HG03520 (cell line): ENCODE data around the gene ERN1.

ENCODE experiments used
- ATAC-seq: cut with Tn5 transposase; IDR thresholded peaks from one replicate; pipeline ENCODE4 v1.9.1; 2021; ENCODE audit warnings: mild to moderate bottlenecking, moderate library complexity; ENCODE audit not compliant: unreplicated experiment

ERN1 gene

GRCh38 chr17:64064331-64064730 lies 65.6 kb downstream of the ERN1 start:
- no peak for ATAC-seq

- no peak for ATAC-seq
Measured at GRCh38 chr17:64063766-64064224, 66.1 kb downstream of the ERN1 start.

- ATAC-seq, result no peak
Measured at GRCh38 chr17:64063088-64063487, 66.9 kb downstream of the ERN1 start.

GRCh38 chr17:64061178-64061898 lies 68.6 kb downstream of the ERN1 start:
- peak; percentile 61 for ATAC-seq

GRCh38 chr17:64060331-64060730 lies 69.6 kb downstream of the ERN1 start:
- no peak for ATAC-seq

- no peak for ATAC-seq
Measured at GRCh38 chr17:64059756-64060155, 70.2 kb downstream of the ERN1 start.

GRCh38 chr17:64058621-64059020 lies 71.3 kb downstream of the ERN1 start:
- ATAC-seq, result no peak

GRCh38 chr17:64057701-64058263 lies 72.2 kb downstream of the ERN1 start:
- no peak for ATAC-seq

GRCh38 chr17:64056269-64057005 lies 73.5 kb downstream of the ERN1 start:
- peak; percentile 50 for ATAC-seq

- ATAC-seq, result no peak
Measured at GRCh38 chr17:64055183-64056142, 74.5 kb downstream of the ERN1 start.

GRCh38 chr17:64054304-64054703 lies 75.6 kb downstream of the ERN1 start:
- ATAC-seq, result no peak

GRCh38 chr17:64053101-64053500 lies 76.8 kb downstream of the ERN1 start:
- ATAC-seq, result no peak

- no peak for ATAC-seq
Measured at GRCh38 chr17:64051153-64051552, 78.8 kb downstream of the ERN1 start.

- ATAC-seq, result no peak
Measured at GRCh38 chr17:64048805-64049204, 81.1 kb downstream of the ERN1 start.

- ATAC-seq, result no peak
Measured at GRCh38 chr17:64045176-64045575, 84.8 kb downstream of the ERN1 start.

GRCh38 chr17:64042700-64043485 lies 87.1 kb downstream of the ERN1 start:
- no peak for ATAC-seq

GRCh38 chr17:64041912-64042311 lies 88.0 kb downstream of the ERN1 start:
- no peak for ATAC-seq

- ATAC-seq, result no peak
Measured at GRCh38 chr17:64040206-64040605, 89.7 kb downstream of the ERN1 start.

GRCh38 chr17:64039106-64039400 lies 90.9 kb downstream of the ERN1 start:
- no peak for ATAC-seq
